Effector memory CD8-positive, alpha-beta T cell (primary cell): ENCODE measurements around the gene KCTD19.

Experiments used
- ATAC-seq: fragments of 150-1000 bp; cut with Tn5 transposase; replicated peaks from 2 replicates; pipeline ENCODE4 v1.10.0; 2021; ENCODE audit warnings: mild to moderate bottlenecking, moderate library complexity
- DNase-seq, 3 experiments: peaks; one replicate each; pipeline ENCODE4 v3.0.0; 2021
- H3K27ac Mint-ChIP-seq, 2 donors: one replicate each; pipeline ENCODE4 v1.8.0; 2022; ENCODE audit warnings: mild to moderate bottlenecking in 2 of 2, mixed read lengths in 2 of 2, moderate library complexity in 2 of 2
- H3K27me3 Mint-ChIP-seq, 2 donors: one replicate each; pipeline ENCODE4 v1.8.0; 2022; ENCODE audit warnings: mixed read lengths in 2 of 2
- H3K36me3 Mint-ChIP-seq: one replicate; pipeline ENCODE4 v1.8.0; 2022; ENCODE audit warnings: mild to moderate bottlenecking, moderate library complexity, mixed read lengths; ENCODE audit not compliant: insufficient read depth
- H3K4me1 Mint-ChIP-seq, 2 donors: one replicate each; pipeline ENCODE4 v1.8.0; 2022; ENCODE audit warnings: low read depth in 2 of 2, mixed read lengths in 2 of 2
- H3K4me3 Mint-ChIP-seq, 2 donors: one replicate each; pipeline ENCODE4 v1.8.0; 2022; ENCODE audit warnings: mild to moderate bottlenecking in 2 of 2, mixed read lengths in 2 of 2, moderate library complexity in 2 of 2
- H3K9me3 Mint-ChIP-seq, 2 donors: one replicate each; pipeline ENCODE4 v1.8.0; 2022; ENCODE audit warnings: mixed read lengths in 2 of 2

The KCTD19 gene

DNA sequence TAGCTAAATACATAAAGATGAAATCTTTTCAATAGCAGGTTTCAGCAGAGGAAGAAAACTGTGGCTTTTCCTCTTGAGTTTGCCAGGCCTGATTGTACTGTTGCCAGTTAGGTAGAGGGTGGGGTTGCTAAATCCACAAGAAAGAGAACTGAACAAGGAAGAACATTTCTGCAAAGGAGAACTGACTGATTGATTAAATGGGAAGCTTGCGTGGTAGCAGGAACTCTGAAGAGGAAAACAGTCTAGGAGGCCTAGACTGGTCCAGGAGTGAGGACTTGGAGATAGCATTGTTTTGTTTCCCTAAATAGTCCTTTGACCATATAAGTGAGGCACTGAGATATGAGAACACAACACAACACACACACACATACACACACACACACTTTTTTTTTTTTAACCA is 18.9 kb upstream of the KCTD19 start:
- H3K9me3 Mint-ChIP-seq: no peaks in the 10 kb centered on the region
- H3K27me3 Mint-ChIP-seq: no peaks in the 10 kb centered on the region
- ATAC-seq (no peak), DNase-seq (no peak)
- H3K36me3 Mint-ChIP-seq: peaks cover 3% of the 10 kb centered on the region
- no peak overlapping the region for H3K4me3 Mint-ChIP-seq
- no peaks in the 10 kb centered on the region for H3K4me1 Mint-ChIP-seq
- H3K27ac Mint-ChIP-seq: no peak overlapping the region

DNA sequence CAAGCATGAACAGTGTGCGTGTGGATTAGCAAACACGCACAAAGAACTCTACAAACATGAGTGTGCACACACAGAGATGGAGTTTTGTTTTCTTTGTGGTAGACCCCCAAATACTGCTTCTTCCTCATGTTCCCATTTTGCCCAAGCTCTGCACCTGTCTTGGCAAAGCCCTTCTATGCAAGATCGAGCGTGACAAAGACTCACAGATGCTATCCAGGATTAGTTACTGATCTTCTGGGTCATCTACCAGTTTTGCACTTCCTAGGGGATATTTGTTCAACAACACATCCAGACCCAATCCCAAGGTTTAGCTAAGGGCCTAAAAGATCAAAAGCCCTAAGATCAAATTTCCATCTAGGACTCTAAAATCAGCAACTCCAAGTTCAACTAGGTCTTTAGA is 16.1 kb upstream of the KCTD19 start:
- H3K36me3 Mint-ChIP-seq: peaks cover 3% of the 10 kb centered on the region
- ATAC-seq (no peak), DNase-seq (no peak)
- no peak overlapping the region for H3K4me3 Mint-ChIP-seq
- H3K27me3 Mint-ChIP-seq: no peaks in the 10 kb centered on the region
- H3K27ac Mint-ChIP-seq: no peak overlapping the region
- H3K9me3 Mint-ChIP-seq: no peaks in the 10 kb centered on the region
- H3K4me1 Mint-ChIP-seq: no peaks in the 10 kb centered on the region

DNA sequence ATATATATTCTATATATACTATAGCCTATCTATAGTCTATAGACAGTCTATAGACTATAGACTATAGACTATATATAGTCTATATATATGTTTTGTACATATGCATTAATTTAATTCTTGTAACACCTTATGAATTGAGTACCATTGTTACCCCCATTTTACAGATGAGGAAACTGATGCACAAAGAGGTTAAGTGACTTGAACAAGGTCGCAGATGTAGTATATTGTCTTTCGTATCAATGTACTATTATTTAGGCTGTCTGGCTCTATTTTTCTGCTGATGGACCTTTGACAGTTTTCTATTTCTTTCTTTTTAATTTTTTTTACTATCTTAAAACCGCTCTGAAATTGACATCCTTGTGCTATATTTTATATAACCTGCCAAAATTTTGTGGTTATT is 14.7 kb upstream of the KCTD19 start:
- Mint-ChIP-seq H3K4me1 (no peaks in the 10 kb centered on the region), H3K9me3 (no peaks in the 10 kb centered on the region), H3K27me3 (no peaks in the 10 kb centered on the region), H3K4me3 (no peak overlapping the region), H3K27ac (no peak overlapping the region), H3K36me3 (no peaks in the 10 kb centered on the region)
- DNase-seq (no peak), ATAC-seq (no peak)

DNA sequence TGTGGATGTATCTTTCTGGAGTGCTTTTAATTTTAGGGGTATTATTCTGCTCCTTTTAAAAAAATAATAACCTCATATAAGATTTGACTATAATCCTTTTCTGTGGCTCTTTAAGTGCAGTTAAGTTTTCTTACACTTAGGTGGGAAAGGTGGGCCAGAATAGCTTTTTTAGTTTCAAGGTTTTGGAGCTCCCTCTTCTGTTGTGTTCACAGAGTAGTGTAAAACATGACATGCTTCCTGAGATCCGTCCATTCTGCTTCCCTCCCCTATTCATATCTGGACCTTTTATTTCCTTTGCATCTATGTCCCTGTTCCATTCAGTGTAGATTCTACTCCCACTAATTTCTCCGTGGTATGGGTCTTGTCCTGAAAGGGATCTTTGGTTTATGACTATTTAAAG is 12.9 kb upstream of the KCTD19 start:
- H3K27me3 Mint-ChIP-seq: no peaks in the 10 kb centered on the region
- DNase-seq (no peak), ATAC-seq (no peak)
- H3K4me1 Mint-ChIP-seq: no peaks in the 10 kb centered on the region
- H3K27ac Mint-ChIP-seq: no peak overlapping the region
- no peaks in the 10 kb centered on the region for H3K36me3 Mint-ChIP-seq
- peaks cover 0 to 1% of the 10 kb centered on the region in 2 donors for H3K9me3 Mint-ChIP-seq
- no peak overlapping the region for H3K4me3 Mint-ChIP-seq

DNA sequence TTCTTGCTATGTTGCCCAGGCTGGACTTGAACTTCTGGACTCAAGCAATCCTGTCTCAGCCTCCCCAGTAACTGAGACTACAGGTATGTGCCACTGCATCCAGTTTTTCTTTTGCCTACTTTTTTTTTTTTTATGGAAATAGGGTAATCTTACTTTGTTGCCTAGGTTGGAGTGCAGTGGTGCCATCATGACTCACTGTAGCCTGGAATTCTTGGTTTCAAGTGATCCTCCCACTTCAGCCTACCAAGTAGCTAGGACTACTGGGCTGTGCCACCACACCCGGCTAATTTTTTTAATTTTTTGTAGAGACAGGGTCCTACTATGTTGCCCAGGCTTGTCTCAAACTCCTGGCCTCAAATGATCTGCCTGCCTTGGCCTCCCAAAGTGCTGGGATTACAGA is 10.1 kb upstream of the KCTD19 start:
- H3K4me1 Mint-ChIP-seq: no peaks in the 10 kb centered on the region
- no peak overlapping the region for H3K27ac Mint-ChIP-seq

DNA sequence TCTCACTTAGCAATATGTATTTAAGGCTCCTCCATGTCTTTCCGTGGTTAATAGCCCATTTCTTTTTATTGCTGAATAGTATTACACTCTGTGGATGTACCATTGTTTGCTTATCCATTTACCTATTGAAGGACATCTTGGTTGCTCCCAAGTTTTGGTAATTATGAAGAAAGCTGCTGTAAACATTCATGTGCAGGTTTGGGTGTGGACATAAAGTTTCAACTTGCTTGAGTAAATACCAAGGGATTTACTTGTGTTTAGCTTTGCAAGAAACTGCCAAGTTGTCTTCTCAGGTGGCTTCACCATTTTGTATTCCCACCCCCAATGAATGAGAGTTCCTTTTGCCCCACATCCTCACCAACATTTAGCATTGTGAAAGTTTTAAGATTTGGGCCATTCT is 9.6 kb upstream of the KCTD19 start:
- Mint-ChIP-seq H3K4me1 (no peaks in the 10 kb centered on the region), H3K36me3 (peaks cover 3% of the 10 kb centered on the region), H3K27ac (no peak overlapping the region), H3K27me3 (no peaks in the 10 kb centered on the region), H3K4me3 (no peak overlapping the region), H3K9me3 (peaks cover 0 to 1% of the 10 kb centered on the region in 2 donors)
- no peak for DNase-seq
- no peak for ATAC-seq

More for the DNA sequence above, 10.1 kb upstream of the KCTD19 start:
- Mint-ChIP-seq H3K4me3 (no peak overlapping the region), H3K36me3 (peaks cover 3% of the 10 kb centered on the region), H3K27me3 (no peaks in the 10 kb centered on the region), H3K9me3 (peaks cover 0 to 1% of the 10 kb centered on the region in 2 donors)
- DNase-seq: no peak
- no peak for ATAC-seq

DNA sequence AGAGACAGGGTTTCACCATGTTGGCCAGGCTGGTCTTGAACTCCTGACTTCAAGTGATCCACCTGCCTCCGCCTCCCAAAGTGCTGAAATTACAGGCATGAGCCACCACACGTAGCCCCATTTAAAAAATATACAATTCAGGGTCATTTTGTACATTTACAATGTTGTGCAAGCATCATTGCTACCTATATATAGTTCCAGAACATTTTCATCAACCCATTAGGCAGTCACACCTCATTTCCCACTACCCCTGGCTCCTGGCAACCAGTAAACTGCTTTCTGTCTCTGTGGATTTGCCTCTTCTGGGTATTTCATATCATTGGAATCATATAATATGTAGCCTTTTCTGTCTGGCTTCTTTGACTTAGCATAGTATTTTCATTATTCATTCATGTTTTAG is 6.8 kb upstream of the KCTD19 start:
- ATAC-seq (no peak), DNase-seq (no peak)
- no peak overlapping the region for H3K4me3 Mint-ChIP-seq
- H3K36me3 Mint-ChIP-seq: peaks cover 3% of the 10 kb centered on the region
- H3K9me3 Mint-ChIP-seq: peaks cover 0 to 1% of the 10 kb centered on the region in 2 donors
- H3K27ac Mint-ChIP-seq: no peak overlapping the region
- H3K27me3 Mint-ChIP-seq: no peaks in the 10 kb centered on the region
- H3K4me1 Mint-ChIP-seq: no peaks in the 10 kb centered on the region

DNA sequence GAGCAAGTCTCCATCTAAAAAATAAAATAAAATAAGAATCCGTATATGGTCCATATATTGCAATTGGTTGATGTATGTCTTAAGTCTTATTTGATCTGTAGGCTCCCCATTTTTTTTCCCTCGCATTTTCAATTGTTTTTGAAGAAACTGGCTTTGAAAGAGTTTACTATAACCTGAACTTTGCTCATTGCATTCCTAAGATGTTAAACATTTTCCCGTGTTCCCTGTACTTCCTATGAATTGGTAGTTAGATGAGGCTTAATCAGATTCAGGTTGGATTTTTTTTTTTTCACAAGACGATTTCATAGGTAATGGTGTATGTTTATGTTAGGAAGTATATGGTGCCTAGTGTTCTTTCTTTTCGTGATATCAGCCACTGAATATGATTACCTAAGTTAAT is 3.4 kb upstream of the KCTD19 start:
- peaks cover 0 to under 1% of the 10 kb centered on the region in 2 donors for H3K9me3 Mint-ChIP-seq
- H3K4me3 Mint-ChIP-seq: no peak overlapping the region
- DNase-seq (no peak), ATAC-seq (no peak)
- H3K4me1 Mint-ChIP-seq: peaks cover 9 to 14% of the 10 kb centered on the region in 2 donors
- peaks cover 0 to 5% of the 10 kb centered on the region in 2 donors for H3K27me3 Mint-ChIP-seq
- H3K36me3 Mint-ChIP-seq: peaks cover 3% of the 10 kb centered on the region
- H3K27ac Mint-ChIP-seq: no peak overlapping the region

DNA sequence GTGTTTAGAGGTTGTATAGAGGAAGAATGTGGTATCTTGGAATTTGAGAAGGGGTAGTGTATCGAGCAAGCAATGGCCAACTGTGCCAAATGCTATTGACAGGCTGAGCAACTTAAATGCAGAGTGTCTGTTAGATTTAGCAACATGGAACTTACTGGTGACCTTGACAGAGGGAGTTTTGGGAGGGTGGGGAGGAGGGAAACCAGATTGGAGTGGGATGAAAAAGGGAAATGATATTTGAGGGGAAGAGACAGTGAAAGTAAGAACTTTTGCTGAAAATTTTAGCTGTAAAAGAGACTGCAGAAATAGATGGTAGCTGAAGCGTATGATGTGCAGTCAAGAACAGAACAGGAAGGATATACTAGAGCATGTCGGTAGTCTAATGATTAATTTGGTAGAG is 1.2 kb upstream of the KCTD19 start:
- H3K36me3 Mint-ChIP-seq: no peaks in the 10 kb centered on the region
- no peak overlapping the region for H3K4me3 Mint-ChIP-seq
- DNase-seq (no peak), ATAC-seq (no peak)
- H3K27ac Mint-ChIP-seq: no peak overlapping the region
- peaks cover 9 to 14% of the 10 kb centered on the region in 2 donors for H3K4me1 Mint-ChIP-seq
- peaks cover 5 to 16% of the 10 kb centered on the region in 2 donors for H3K27me3 Mint-ChIP-seq
- no peaks in the 10 kb centered on the region for H3K9me3 Mint-ChIP-seq

DNA sequence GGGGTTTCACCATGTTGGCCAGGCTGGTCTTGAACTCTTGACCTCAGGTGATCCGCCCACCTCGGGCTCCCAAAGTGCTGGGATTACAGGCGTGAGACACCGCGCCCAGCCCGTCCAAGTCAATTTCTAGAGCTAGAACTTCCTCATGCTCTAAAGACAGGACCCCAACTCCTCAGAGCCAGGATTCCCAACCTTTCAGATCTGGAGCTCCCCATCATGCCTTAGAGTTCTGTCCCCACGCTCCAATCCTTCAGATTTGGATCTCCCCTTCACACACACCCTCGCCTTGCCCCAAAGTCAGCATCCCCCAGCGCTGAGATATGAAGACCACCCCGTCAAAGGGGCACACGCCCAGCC is 448 bp downstream of the KCTD19 start:
- DNase-seq: no peak
- Mint-ChIP-seq H3K27me3 (peaks cover 13 to 20% of the 10 kb centered on the region in 2 donors), H3K4me1 (peaks cover 9 to 14% of the 10 kb centered on the region in 2 donors), H3K27ac (peak overlapping the region; percentile 35 to 82), H3K9me3 (no peaks in the 10 kb centered on the region), H3K36me3 (no peaks in the 10 kb centered on the region), H3K4me3 (peak overlapping the region; percentile 79 to 91)
- ATAC-seq: no peak

DNA sequence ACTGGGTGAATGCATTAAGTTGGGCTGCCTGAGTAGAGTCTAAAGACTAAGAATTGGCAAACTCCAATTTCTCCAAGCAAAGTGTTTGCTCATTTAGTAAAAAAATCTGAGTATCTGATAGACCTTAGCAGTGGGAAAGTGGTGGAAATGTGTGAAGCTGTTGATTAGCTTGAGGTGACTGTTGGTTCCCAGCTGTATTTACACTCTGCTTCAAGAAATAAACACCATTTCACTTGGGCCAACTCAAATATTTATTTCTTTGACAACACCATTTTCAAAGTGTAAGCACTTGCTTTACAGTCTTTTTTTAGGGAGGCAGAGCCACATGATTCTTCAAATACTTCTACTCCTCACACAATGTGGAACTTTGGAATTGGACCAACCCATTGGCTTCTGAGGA is 8.7 kb downstream of the KCTD19 start:
- DNase-seq: no peak
- no peaks in the 10 kb centered on the region for H3K9me3 Mint-ChIP-seq

DNA sequence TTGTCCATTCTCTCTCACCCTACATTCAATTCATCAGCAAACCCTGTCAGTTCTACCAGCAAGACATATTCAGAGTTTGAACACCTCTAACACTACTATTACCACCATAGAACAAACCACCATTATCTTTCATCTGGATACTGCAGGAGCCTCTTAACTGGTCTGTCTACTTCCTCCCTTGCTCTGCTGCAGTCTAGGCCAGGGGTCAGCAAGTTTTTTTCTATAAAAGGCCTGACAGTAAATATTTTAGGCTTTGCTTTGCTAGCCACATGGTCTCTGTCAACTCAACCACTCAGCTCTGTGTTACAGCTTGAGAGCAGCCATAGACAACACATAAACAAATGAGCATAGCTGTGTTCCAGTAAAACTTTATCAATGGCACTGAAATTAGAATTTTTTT is 13.8 kb downstream of the KCTD19 start:
- ATAC-seq (no peak), DNase-seq (no peak)
- Mint-ChIP-seq H3K9me3 (no peaks in the 10 kb centered on the region), H3K27me3 (peaks cover 12 to 13% of the 10 kb centered on the region in 2 donors), H3K27ac (no peak overlapping the region), H3K4me1 (no peaks in the 10 kb centered on the region), H3K4me3 (no peak overlapping the region), H3K36me3 (peaks cover 3% of the 10 kb centered on the region)

More for the DNA sequence above, 8.7 kb downstream of the KCTD19 start:
- H3K27me3 Mint-ChIP-seq: peaks cover 18 to 46% of the 10 kb centered on the region in 2 donors
- H3K4me1 Mint-ChIP-seq: no peaks in the 10 kb centered on the region
- no peaks in the 10 kb centered on the region for H3K36me3 Mint-ChIP-seq
- no peak overlapping the region for H3K27ac Mint-ChIP-seq
- no peak for ATAC-seq
- H3K4me3 Mint-ChIP-seq: no peak overlapping the region

DNA sequence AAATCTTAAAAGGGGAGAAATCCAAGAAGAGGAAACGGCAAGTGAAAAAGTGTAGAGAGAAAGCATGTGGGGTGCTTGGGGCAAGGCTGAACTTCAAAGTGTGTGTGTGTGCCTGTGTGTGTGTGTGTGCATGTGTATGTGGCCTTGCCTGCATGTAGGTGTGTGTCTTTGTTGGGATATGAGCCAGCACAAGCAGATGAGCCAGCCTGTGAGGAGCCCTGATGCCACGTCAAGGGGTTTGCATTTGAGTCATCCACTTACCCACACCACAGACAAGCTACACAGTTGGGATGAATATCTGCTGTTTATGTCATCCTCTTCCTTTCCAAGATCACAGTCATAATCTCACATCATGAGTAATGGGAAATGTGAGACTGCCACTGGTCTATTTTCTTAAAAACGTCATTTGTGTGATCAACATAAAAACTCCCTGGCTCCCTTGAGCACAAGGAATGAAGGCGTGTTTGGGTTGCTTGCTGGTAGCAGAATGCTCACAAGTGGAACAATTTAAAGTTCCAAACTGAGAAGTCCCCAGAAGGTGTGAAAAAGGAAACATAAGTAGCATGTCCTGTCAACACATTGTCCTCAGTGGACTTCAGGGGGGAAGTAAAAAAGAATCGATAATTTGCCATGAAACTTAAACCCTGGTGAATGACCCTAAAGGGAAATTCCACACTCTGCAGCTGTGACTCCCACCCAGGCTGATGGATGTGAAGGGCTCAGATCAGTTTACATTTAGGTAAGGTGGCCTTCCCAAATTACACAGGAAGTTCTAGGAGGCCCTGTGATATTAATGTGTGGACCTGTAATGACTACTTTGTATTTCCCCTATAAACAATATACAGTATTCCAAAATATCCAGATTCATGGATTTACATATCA is 14.7 kb downstream of the KCTD19 start:
- H3K27me3 Mint-ChIP-seq: peaks cover 12 to 14% of the 10 kb centered on the region in 2 donors
- no peaks in the 10 kb centered on the region for H3K9me3 Mint-ChIP-seq
- ATAC-seq (no peak), DNase-seq (no peak)
- peaks cover 3% of the 10 kb centered on the region for H3K36me3 Mint-ChIP-seq
- H3K27ac Mint-ChIP-seq: no peak overlapping the region
- H3K4me1 Mint-ChIP-seq: no peaks in the 10 kb centered on the region
- no peak overlapping the region for H3K4me3 Mint-ChIP-seq

DNA sequence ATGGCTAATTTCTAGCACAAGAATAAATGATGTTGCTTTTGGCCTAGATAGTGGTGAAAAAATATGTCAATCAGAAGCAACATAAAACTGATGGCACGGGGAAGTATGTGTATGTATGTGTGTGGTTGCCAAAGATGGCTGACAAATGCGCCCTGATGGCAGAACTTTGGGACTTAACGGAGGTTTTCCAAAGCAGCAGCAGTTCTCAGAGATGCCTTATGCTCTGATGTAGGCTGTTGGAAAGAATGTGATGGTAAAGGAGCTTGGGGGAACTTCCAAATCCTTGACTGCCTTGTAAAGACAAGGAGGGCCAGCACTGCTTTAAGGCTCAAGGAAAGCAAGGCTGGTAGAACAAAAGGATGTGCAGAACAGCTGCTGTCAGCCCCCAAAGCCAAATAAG is 16.0 kb downstream of the KCTD19 start:
- ATAC-seq (no peak), DNase-seq (no peak)
- peaks cover 3% of the 10 kb centered on the region for H3K36me3 Mint-ChIP-seq
- H3K4me3 Mint-ChIP-seq: no peak overlapping the region
- H3K9me3 Mint-ChIP-seq: no peaks in the 10 kb centered on the region
- H3K27ac Mint-ChIP-seq: no peak overlapping the region
- H3K4me1 Mint-ChIP-seq: no peaks in the 10 kb centered on the region
- peaks cover 16 to 20% of the 10 kb centered on the region in 2 donors for H3K27me3 Mint-ChIP-seq
